ENCODE data around the gene PDIA3. TPM values are rescaled to one million over a fixed set of nuclear protein-coding genes. Genes with fewer than 3 reads are reported as not detected.

PDIA3 gene
- total and polyA plus RNA-seq, 2 of the 13 experiments (the other 11 are each of a cell fraction or from before 2014, with no cell fraction given) = 238 to 433 TPM

- TF ChIP-seq PRPF4 (IDR thresholded peaks at IDR 0.05; ENCODE audit: low read depth, low read length, poor library complexity, severe bottlenecking) = no peak
- TF ChIP-seq LCORL (IDR thresholded peaks at IDR 0.05) = no peak
- TF ChIP-seq LCORL (CRISPR knock-in tag; IDR thresholded peaks at IDR 0.05) = 0 out of 2 replicates have a peak, but pooled peaks have one; percentile 18
- TF ChIP-seq FOXA3 (CRISPR knock-in tag; IDR thresholded peaks at IDR 0.05) = peak; percentile 75
- TF ChIP-seq TRIM24 (CRISPR knock-in tag; IDR thresholded peaks at IDR 0.05) = no peak
- TF ChIP-seq ZNF235 (CRISPR knock-in tag; IDR thresholded peaks at IDR 0.05; ENCODE audit: borderline replicate concordance) = no peak
- TF ChIP-seq TAF15 (IDR thresholded peaks at IDR 0.05; ENCODE audit: low read depth, low read length, poor library complexity, severe bottlenecking) = no peak
- TF ChIP-seq CHCHD3 (CRISPR knock-in tag; IDR thresholded peaks at IDR 0.05) = no peak
- TF ChIP-seq EP300 (IDR thresholded peaks at IDR 0.05; ENCODE audit: low read depth in 2 of 2, low read length in 2 of 2) = no peak
- no peak for TF ChIP-seq EP300 (CRISPR knock-in tag; IDR thresholded peaks at IDR 0.05; ENCODE audit: borderline replicate concordance)
- TF ChIP-seq KDM5A (IDR thresholded peaks at IDR 0.05; ENCODE audit: borderline replicate concordance, low read length) = no peak
- no peak for TF ChIP-seq ATM (IDR thresholded peaks at IDR 0.05; ENCODE audit: borderline replicate concordance)
- TF ChIP-seq IRF1 (CRISPR knock-in tag; IDR thresholded peaks at IDR 0.05; ENCODE audit: low read depth) = no peak
- TF ChIP-seq PAF1 (CRISPR knock-in tag; IDR thresholded peaks at IDR 0.05) = no peak
- TF ChIP-seq KAT8 (CRISPR knock-in tag; IDR thresholded peaks at IDR 0.05) = no peak
- no peak for TF ChIP-seq NR1H2 (CRISPR knock-in tag; IDR thresholded peaks at IDR 0.05; ENCODE audit: borderline replicate concordance, low read depth)
- TF ChIP-seq ZBTB14 (CRISPR knock-in tag; IDR thresholded peaks at IDR 0.05) = no peak
- TF ChIP-seq ZNF124 (CRISPR knock-in tag; IDR thresholded peaks at IDR 0.05) = no peak
- peak; percentile 65 for TF ChIP-seq CTCF (CRISPR knock-in tag; IDR thresholded peaks at IDR 0.05)
- no peak for TF ChIP-seq SPEN (CRISPR knock-in tag; IDR thresholded peaks at IDR 0.05; ENCODE audit: low read depth)
- TF ChIP-seq RFX1 (IDR thresholded peaks at IDR 0.05) = no peak
- TF ChIP-seq ZSCAN25 (CRISPR knock-in tag; IDR thresholded peaks at IDR 0.05) = no peak
- no peak for TF ChIP-seq TAF1 (CRISPR knock-in tag; IDR thresholded peaks at IDR 0.05)
- TF ChIP-seq ZFP91 (CRISPR knock-in tag; IDR thresholded peaks at IDR 0.05; ENCODE audit: borderline replicate concordance) = no peak
- TF ChIP-seq SMC3 (IDR thresholded peaks at IDR 0.05; ENCODE audit: low read length) = peak; percentile 28; the same call in 1 of the 2 replicates
- TF ChIP-seq RAD21 (CRISPR knock-in tag; IDR thresholded peaks at IDR 0.05) = peak; percentile 21; the same call in 1 of the 2 replicates
Measured at GRCh38 chr15:43769584-43770228, 23.5 kb downstream of the PDIA3 start (continued).

All from HepG2 (cell line).